Measurements from ENCODE around the gene MYH14. TPM values are rescaled to one million over a fixed set of nuclear protein-coding genes. Genes with fewer than 3 reads are reported as not detected.
A peak's percentile ranks its signal among the peaks of the same experiment; 100 is the strongest.

The MYH14 gene
- total RNA-seq = 10 to 100 TPM; 16.6 to 24.7 (median 19.3) TPM

DNA sequence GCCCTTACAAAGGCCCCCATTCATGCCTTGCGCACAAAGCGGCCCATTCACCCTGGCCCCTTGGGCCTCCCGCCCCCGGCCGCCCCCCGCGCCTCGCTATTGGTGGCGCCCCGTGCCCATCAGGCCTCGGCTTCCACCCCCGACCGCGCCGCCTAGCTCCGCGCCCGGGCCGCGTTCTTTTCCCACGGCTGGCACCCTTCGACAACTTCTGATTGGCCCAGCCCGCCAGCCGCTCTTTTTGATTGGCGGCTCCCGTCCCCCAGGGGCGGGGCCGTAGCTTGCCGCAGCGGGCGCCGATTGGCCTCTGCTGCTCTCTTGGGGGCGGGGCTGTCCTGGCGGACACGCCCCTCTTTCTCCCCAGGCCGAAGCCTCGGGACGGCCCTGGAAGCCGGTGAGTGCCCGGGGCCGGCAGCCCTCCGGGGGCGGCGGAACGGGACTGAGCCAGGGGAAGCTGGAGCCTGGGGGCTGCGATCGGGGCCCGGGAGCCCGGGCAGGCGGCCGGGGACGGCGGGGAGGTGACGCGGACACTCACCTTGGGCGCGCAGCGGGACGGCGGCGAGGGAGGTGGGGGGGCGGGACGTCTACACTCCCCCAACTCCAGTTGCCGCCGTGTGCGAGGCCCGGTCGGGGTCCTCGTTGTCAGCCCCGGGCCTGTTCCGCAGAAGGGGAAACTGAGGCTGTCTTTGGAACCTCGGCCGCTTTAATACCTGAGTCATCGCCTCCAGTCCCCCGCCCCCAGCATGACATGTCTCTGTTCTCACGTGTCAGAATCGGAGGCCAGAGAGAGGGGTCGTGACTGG, at the start of gene MYH14:
MYH14 (plus strand) TSS at position 342 of the 800 bp plus-strand sequence. CDS start 6,744 bp downstream, outside the sequence.
- H3K27ac ChIP-seq = peak within 1 kb of the TSS; percentile 84 to 97
- no peaks in the 10 kb centered on the region for H3K36me3 ChIP-seq
- peaks cover 0 to 10% of the 10 kb centered on the region in 2 donors for H3K4me1 ChIP-seq
- DNase-seq (ENCODE audit: low spot score in 2 of 2) = peak; percentile 92 to 95
- TF ChIP-seq POLR2A (IDR thresholded peaks at IDR 0.05) (peak; percentile 39), POLR2AphosphoS5 (IDR thresholded peaks at IDR 0.05) (peak in 1 of 3 donors; percentile 88), CTCF (IDR thresholded peaks at IDR 0.05) (no peak)
- H3K4me3 ChIP-seq = peak within 1 kb of the TSS; percentile 32 to 83 (median 62)
- intact Hi-C loops (cut with DNase I; ENCODE audit: low total_unique reads) = no loop called here
- no peaks in the 10 kb centered on the region for H3K9me3 ChIP-seq
- peaks cover 0 to 30% of the 10 kb centered on the region in 2 donors for H3K27me3 ChIP-seq

DNA sequence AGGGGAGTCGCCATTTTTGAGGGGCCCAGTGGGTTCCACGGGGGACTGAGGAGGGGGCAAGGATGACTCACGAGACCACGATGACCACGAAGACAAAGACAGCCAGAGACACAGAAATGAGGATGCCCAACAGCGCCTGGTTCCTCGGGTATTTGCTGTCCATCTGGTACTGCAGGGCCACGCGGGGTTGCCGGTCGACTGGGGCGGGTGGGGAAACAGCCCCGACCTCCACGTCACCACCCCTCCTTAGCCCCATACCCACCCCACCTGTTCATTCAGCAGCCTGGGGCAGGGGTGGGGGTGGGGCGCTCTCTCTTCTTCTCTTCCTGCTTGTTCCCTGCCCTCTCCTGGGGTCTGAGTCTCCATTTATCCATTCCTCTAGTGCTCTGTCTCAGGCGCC, 48.9 kb upstream of the MYH14 start:
- Histone ChIP-seq H3K9me3 (peaks cover 0 to 13% of the 10 kb centered on the region in 2 donors), H3K4me3 (no peak overlapping the region), H3K27me3 (peaks cover 0 to 9% of the 10 kb centered on the region in 2 donors), H3K27ac (no peak overlapping the region), H3K4me1 (no peaks in the 10 kb centered on the region), H3K36me3 (no peaks in the 10 kb centered on the region)
- no peak for DNase-seq (ENCODE audit: low spot score in 2 of 2)
- no peak for TF ChIP-seq POLR2A (IDR thresholded peaks at IDR 0.05)
- no peak for TF ChIP-seq POLR2AphosphoS5 (IDR thresholded peaks at IDR 0.05)
- TF ChIP-seq CTCF (IDR thresholded peaks at IDR 0.05) = no peak
- intact Hi-C loops (cut with DNase I; ENCODE audit: low total_unique reads) = no loop called here

DNA sequence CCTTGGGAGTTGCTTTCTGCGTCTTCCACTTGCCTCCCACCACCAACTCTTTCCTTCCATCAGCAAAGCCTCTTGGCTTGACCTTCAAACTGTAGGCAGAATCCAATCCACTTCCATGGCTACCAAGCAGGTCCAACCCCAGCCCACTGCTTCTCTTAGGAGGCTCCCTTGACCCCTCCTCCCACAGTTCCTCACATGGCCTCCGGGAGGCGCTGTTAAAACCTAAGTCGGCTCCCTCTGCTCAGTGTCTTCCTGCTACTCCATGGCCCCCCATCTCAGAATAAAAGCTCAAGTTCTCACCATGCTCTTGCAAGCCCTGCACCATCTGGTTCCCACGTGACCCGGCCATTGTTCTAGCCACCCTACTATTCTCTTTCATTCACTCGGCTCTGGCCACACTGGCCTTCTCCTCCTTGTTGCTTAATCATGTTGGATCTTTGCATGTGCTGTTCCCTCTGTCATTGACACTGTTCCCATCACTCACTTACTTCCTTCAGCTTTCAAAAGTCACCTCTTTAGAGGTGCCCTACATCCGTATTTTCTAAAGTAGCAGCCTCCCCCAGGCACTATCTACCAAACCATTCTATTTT, 47.8 kb upstream of the MYH14 start:
- no peaks in the 10 kb centered on the region for H3K36me3 ChIP-seq
- TF ChIP-seq POLR2AphosphoS5 (IDR thresholded peaks at IDR 0.05) = no peak
- TF ChIP-seq CTCF (IDR thresholded peaks at IDR 0.05) = no peak
- no peak for TF ChIP-seq POLR2A (IDR thresholded peaks at IDR 0.05)
- no peak for DNase-seq (ENCODE audit: low spot score in 2 of 2)
- peaks cover 0 to 13% of the 10 kb centered on the region in 2 donors for H3K9me3 ChIP-seq
- no peaks in the 10 kb centered on the region for H3K4me1 ChIP-seq
- H3K27me3 ChIP-seq = peaks cover 0 to 3% of the 10 kb centered on the region in 2 donors
- intact Hi-C loops (cut with DNase I; ENCODE audit: low total_unique reads) = loop anchor here (2.0 kb wide), 1 partner anchor 65 kb away; no protein-coding TSS in a partner anchor
- H3K4me3 ChIP-seq = no peak overlapping the region
- no peak overlapping the region for H3K27ac ChIP-seq

DNA sequence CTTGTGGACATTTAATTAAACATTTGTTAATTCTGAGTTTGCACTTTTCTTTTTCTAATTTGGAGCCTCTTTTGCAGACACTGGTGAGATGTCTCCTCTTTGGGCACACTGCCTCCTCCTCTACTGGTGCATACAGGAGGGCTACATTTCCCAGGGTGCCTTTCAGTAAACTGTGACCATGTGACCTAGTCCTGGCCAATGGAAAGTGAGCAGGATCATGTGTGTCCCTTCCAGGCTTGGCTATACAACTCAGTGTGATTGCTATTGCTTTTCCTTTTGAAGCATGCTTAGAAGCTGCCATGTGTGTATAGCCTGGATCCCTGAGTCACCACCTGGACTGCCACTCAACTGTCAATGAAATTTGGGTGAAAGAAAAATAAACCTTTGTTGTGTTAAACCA, 44.8 kb upstream of the MYH14 start:
- Histone ChIP-seq H3K4me3 (no peak overlapping the region), H3K27ac (no peak overlapping the region), H3K27me3 (peaks cover 0 to 8% of the 10 kb centered on the region in 2 donors), H3K4me1 (no peaks in the 10 kb centered on the region), H3K36me3 (no peaks in the 10 kb centered on the region), H3K9me3 (peaks cover 7 to 13% of the 10 kb centered on the region in 2 donors)
- no peak for DNase-seq (ENCODE audit: low spot score in 2 of 2)
- no peak for TF ChIP-seq POLR2A (IDR thresholded peaks at IDR 0.05)
- no peak for TF ChIP-seq POLR2AphosphoS5 (IDR thresholded peaks at IDR 0.05)
- no peak for TF ChIP-seq CTCF (IDR thresholded peaks at IDR 0.05)
- intact Hi-C loops (cut with DNase I; ENCODE audit: low total_unique reads) = no loop called here

DNA sequence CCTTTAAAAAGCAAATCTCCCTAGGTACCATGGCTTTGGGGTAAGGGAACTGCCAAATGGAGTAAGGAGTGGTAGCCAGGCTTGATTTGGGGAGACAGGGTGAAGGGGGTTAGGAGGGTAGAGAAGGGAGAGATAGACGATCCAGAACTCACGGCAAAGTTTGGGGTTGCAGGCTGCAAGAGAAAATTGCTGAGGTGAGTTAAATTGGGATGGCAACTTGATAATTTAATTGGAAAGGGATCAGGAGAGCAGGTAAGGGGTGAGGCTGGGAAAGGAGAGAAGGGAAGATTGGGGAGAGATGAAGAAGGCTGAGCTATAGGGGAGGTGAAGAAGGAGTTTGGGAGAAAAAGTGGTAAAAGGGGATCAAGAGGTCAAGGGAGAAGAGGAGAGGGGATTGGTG, 44.3 kb upstream of the MYH14 start:
- Histone ChIP-seq H3K4me1 (no peaks in the 10 kb centered on the region), H3K4me3 (no peak overlapping the region), H3K27ac (no peak overlapping the region), H3K36me3 (no peaks in the 10 kb centered on the region), H3K27me3 (peaks cover 0 to 9% of the 10 kb centered on the region in 2 donors), H3K9me3 (peaks cover 7 to 13% of the 10 kb centered on the region in 2 donors)
- TF ChIP-seq POLR2A (IDR thresholded peaks at IDR 0.05) (no peak), CTCF (IDR thresholded peaks at IDR 0.05) (no peak), POLR2AphosphoS5 (IDR thresholded peaks at IDR 0.05) (no peak)
- intact Hi-C loops (cut with DNase I; ENCODE audit: low total_unique reads) = no loop called here
- no peak for DNase-seq (ENCODE audit: low spot score in 2 of 2)

Data from breast epithelium (tissue), 4 donors.